Ecto neural progenitor cell (in vitro differentiated cells): Measurements from ENCODE around the gene UST.
"Not testable (repeated sequence)": the region's sequence is repeated elsewhere in the genome, so short reads cannot be mapped to it uniquely, and the experiment has no call there.

Source experiments
- DNase-seq: peaks from one replicate; pipeline ENCODE4 v3.0.0-alpha.2; 2018; ENCODE audit warnings: low spot score

UST gene

GRCh38 chr6:148868314-148868713, 121.5 kb downstream of the UST start:
- DNase-seq: no peak

DNA sequence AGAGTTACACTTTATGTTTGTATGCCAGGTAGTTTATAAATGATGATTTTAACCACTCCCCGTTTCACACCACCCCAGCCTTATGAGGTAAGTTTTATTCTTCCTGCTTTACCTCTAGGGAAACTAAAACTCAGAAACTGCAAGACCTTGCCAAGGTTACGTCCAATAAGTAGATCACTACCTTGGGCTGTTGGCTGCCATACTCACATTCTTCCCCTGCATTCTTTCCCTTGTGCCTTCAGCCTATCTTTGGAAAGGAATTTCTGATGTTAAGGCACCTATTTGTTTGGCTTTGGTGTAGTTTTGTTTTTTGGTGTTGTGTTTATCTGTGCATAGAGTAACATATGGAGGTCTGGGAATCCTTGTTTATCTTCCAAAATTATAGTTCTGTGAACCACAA, 122.1 kb downstream of the UST start:
- no peak for DNase-seq

GRCh38 chr6:148869585-148869984, 122.8 kb downstream of the UST start:
- DNase-seq: no peak

DNA sequence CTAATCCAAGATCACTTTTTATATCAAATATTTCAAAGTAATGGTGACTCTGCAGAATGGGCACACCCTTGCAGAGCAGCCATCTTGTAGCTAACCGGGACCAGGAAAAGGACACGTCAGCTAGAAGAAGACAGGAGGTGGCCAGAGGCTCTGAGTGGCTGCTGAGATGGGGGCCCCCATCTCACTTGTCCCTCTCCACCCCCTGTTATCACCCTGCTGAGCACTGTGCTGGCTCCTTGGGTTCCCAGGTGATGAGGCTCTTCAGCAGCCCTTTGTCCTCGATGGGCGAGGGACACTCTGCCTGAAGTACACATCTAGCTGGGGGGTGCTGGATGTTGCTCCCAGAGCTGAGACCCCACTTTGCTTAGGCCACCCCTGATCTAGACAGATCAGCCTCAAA, 126.3 kb downstream of the UST start:
- DNase-seq: no peak

GRCh38 chr6:148873868-148874267, 127.0 kb downstream of the UST start:
- DNase-seq: no peak

- no peak for DNase-seq
Measured at GRCh38 chr6:148874698-148875293, 128.0 kb downstream of the UST start.

GRCh38 chr6:148878683-148879082, 131.9 kb downstream of the UST start:
- no peak for DNase-seq

DNA sequence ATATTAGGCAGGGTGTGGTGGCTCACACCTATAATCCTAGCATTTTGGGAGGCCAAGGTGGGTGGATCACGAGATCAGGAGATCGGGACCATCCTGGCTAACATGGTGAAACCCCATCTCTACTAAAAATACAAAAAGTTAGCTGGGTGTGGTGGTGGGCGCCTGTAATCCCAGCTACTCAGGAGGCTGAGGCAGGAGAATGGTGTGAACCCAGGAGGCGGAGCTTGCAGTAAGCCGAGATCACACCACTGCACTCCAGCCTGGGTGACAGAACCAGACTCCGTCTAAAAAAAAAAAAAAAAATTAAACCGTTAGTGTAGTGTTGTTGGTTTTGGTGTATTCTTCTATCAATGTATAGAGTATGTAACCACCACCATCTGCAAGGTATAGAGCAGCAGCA, 133.9 kb downstream of the UST start:
- not testable (repeated sequence) for DNase-seq

GRCh38 chr6:148881593-148882311, 134.9 kb downstream of the UST start:
- no peak for DNase-seq

- DNase-seq: no peak
Measured at GRCh38 chr6:148883270-148883669, 136.4 kb downstream of the UST start.

GRCh38 chr6:148884461-148884860, 137.6 kb downstream of the UST start:
- no peak for DNase-seq

DNA sequence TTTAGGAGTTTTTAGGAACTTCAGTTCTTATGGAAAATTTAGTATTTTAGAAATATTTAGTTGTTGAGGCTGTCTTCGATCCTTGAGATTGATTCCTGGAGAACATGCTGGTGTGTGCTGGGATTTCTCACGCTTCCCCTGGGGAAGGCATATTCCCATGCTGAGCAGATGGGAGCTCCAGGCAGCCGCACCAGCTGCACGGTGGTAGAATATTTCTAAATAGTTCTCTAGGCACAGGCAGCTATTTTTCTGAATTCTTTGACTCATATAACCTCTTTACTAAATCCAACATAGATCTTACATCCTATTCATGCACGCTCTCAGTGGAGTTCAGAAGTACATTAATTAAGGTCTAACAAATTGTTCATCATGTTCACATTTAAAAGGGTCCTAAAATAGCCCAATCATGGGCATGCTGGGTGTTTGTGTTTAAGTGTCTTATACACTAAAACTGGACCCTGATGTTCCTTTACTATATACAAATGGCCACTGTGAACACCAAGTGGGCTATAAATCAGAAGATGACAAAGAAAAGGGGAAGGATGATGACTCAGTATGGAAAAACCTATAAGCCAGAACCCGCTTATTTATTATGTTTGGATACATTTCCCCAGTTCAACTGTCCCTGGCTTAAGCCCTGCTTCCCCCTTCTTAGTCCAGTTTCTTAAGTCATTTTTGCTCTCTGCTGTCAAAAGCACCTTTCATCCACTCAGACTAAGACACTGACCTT, 138.5 kb downstream of the UST start:
- DNase-seq: no peak

- DNase-seq: peak; percentile 39
Measured at GRCh38 chr6:148885925-148886845, 139.4 kb downstream of the UST start.

GRCh38 chr6:148887181-148887580, 140.4 kb downstream of the UST start:
- peak; percentile 35 for DNase-seq

GRCh38 chr6:148888856-148889255, 142.0 kb downstream of the UST start:
- DNase-seq: peak; percentile 13

- DNase-seq: peak; percentile 1
Measured at GRCh38 chr6:148890096-148890495, 143.3 kb downstream of the UST start.

DNA sequence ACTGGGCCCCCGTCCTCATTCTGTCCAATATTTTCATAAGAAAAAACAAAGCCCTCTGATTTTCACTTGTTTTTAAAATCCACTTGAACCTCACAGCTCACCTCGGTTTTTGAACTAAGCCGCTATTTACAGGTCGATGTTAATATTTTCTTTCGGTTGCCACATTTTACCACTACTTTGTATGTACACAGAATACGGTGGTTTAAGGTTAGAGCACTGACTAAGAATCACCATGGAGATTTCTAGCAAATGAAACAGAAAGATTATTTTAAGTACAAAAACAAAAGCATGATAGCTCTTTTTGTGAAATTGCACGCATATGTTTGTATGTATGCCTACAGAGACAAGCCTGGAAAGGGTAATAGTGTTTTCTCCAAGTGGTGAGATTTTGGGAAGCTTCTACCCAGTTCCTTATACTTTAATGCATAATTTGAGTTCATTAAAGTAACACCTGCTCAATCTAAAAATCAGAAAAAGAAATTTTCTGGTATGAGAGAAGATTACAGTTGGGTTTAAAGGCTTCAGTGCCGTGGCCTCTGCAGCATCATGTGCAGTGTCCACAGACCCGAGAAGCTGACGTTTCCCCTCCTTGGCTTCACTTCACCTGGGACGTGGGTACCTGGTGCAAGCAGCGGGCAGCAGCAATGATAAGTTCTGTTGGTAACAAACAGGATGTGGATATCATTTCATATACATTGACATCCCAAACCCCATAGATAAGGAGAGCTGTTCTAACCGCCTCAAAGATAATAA, 144.0 kb downstream of the UST start:
- peak; percentile 15 for DNase-seq

DNA sequence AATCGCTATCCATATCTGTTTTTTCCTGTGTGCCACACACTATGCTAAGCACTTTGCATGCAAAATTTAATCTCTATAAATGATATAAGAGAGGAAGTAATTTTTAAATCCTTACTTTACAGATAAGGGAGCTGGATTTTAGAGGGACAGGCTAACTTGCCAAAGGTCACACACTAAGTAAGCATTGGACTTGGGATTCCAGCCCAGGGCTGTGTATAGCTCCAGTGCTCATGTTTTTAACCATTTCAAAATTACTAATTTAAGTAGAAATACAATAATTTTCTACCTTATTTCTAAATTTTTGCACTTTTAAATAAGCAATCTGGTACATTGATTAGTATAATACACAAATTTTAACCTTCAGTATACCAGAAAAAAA, 144.6 kb downstream of the UST start:
- DNase-seq: no peak

GRCh38 chr6:148892247-148892646, 145.4 kb downstream of the UST start:
- DNase-seq: no peak

GRCh38 chr6:148893073-148893472, 146.2 kb downstream of the UST start:
- no peak for DNase-seq

DNA sequence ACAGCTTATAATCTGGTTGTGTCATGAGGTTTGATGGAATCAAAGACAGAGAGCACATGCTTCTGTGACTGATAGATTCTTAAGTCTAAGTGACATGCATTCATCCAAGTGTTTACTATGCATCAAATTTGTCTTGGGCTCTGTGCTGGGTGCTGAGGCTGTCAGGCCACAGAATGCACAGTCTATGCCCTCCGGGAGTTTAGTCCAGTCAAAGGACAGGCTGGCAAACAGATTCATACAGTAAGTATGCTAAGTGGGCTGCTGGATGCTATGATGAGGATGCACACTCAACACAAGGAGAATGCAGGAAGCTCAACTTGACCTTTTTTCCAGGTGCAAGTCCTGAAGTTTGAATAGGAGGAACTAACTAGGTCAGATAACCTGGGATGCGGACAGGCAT, 146.7 kb downstream of the UST start:
- DNase-seq: peak; percentile 13
